H1 (cell line): Measurements from ENCODE around the gene RCAN2. TPM values are rescaled to one million over a fixed set of nuclear protein-coding genes. Genes with fewer than 3 reads are reported as not detected.

Source experiments
- CTCF ChIA-PET: fragments of 300-600 bp; sonication (Branson Sonifier 250); formaldehyde crosslinking; loops from one replicate; lab custom pipeline; 2021; ENCODE audit not compliant: partially characterized antibody; lab: Charles Lee
- POLR2A ChIA-PET: fragments of 300-600 bp; sonication (Branson Sonifier 250); formaldehyde crosslinking; loops from one replicate; lab custom pipeline; 2021; ENCODE audit warnings: inconsistent platforms; ENCODE audit not compliant: partially characterized antibody; lab: Charles Lee
- DNase-seq, 2 experiments: peaks; one replicate each; pipeline versions ENCODE4 v3.0.0 to v3.0.0-alpha.2; 2010 to 2022; ENCODE audit warnings: low spot score in 2 of 2, low read depth in 1 of 2, mixed read lengths in 1 of 2
- FAIRE-seq: peaks from 2 replicates; lab custom pipeline; 2011; peaks lifted over from hg19 to GRCh38; lab: Jason Lieb, UNC
- H2AFZ ChIP-seq: 2 replicates; pipeline ENCODE4 v1.8.1; 2012; ENCODE audit warnings: low read length, inconsistent platforms
- H2AK5ac ChIP-seq: 2 replicates; pipeline ENCODE4 v1.6.1; 2013; ENCODE audit warnings: low read depth, low read length
- H2BK120ac ChIP-seq: replicated peaks from 2 replicates; pipeline ENCODE3; 2013; ENCODE audit warnings: low read depth, low read length, inconsistent platforms
- H2BK12ac ChIP-seq: 2 replicates; pipeline ENCODE4 v1.6.1; 2013; ENCODE audit warnings: low read depth, low read length
- H2BK15ac ChIP-seq: 2 replicates; pipeline ENCODE4 v1.6.1; 2013; ENCODE audit warnings: low read length
- H2BK20ac ChIP-seq: 2 replicates; pipeline ENCODE4 v1.6.1; 2013; ENCODE audit warnings: low read length
- H2BK5ac ChIP-seq: 2 replicates; pipeline ENCODE4 v1.6.1; 2013; ENCODE audit warnings: low read depth, low read length
- H3K14ac ChIP-seq: 2 replicates; pipeline ENCODE4 v1.6.1; 2013; ENCODE audit warnings: inconsistent platforms; ENCODE audit not compliant: insufficient read length
- H3K18ac ChIP-seq: 2 replicates; pipeline ENCODE4 v1.6.1; 2013; ENCODE audit warnings: low read length; ENCODE audit errors: extremely low read depth
- H3K23ac ChIP-seq: 2 replicates; pipeline ENCODE4 v1.6.1; 2013; ENCODE audit warnings: inconsistent platforms; ENCODE audit not compliant: insufficient read length
- H3K23me2 ChIP-seq: 2 replicates; pipeline ENCODE4 v1.6.1; 2013; ENCODE audit warnings: low read depth, low read length
- H3K27ac ChIP-seq: 2 replicates; pipeline ENCODE4 v1.6.1; 2011; ENCODE audit warnings: low read depth, low read length, inconsistent platforms
- H3K27me3 ChIP-seq, 4 experiments: replicated peaks in 1 of 4; 1 replicate in 1 of 4; 2 replicates in 3 of 4; pipeline versions ENCODE4 v1.6.1 to v1.8.1; 2011 to 2013; ENCODE audit warnings: low read length in 3 of 4, mild to moderate bottlenecking in 3 of 4, inconsistent platforms in 2 of 4, mixed read lengths in 2 of 4, moderate library complexity in 1 of 4; ENCODE audit not compliant: control insufficient read depth in 3 of 4, insufficient read depth in 3 of 4; ENCODE audit errors: extremely low read depth in 1 of 4
- H3K36me3 ChIP-seq, 4 experiments: 2 replicates each; pipeline versions ENCODE4 v1.6.1 to v1.8.1; 2011 to 2013; ENCODE audit warnings: mild to moderate bottlenecking in 4 of 4, low read length in 3 of 4, moderate library complexity in 2 of 4, control low read depth in 1 of 4, inconsistent platforms in 1 of 4; ENCODE audit not compliant: insufficient read depth in 4 of 4, control insufficient read depth in 2 of 4
- H3K4ac ChIP-seq: replicated peaks from 2 replicates; pipeline ENCODE3; 2013; ENCODE audit warnings: low read length, low read depth, mixed read lengths, inconsistent platforms; ENCODE audit not compliant: insufficient read length
- H3K4me1 ChIP-seq, 4 experiments: replicated peaks in 1 of 4; 1 replicate in 1 of 4; 2 replicates in 3 of 4; pipeline versions ENCODE4 v1.6.1 to v1.8.1; 2011 to 2013; ENCODE audit warnings: low read length in 3 of 4, inconsistent platforms in 2 of 4, mixed read lengths in 1 of 4; ENCODE audit not compliant: insufficient read depth in 4 of 4, control insufficient read depth in 3 of 4
- H3K4me2 ChIP-seq, 2 experiments: 2 replicates each; pipeline versions ENCODE4 v1.6.1 to v1.8.1; 2011 to 2013; ENCODE audit warnings: low read depth in 2 of 2, low read length in 2 of 2, control low read depth in 1 of 2, inconsistent platforms in 1 of 2, mild to moderate bottlenecking in 1 of 2; ENCODE audit not compliant: insufficient read depth in 1 of 2
- H3K4me3 ChIP-seq, 4 experiments: fragments of 200-600, 300-600 bp in 1 of 4; sonication (generic), shearing (Covaris generic), sonication (Bioruptor Twin) in 1 of 4; 2 replicates each; pipeline versions ENCODE4 v1.5.1 to v1.8.1; 2011 to 2016; ENCODE audit warnings: low read length in 4 of 4, low read depth in 3 of 4, control low read depth in 2 of 4, inconsistent platforms in 2 of 4, mild to moderate bottlenecking in 2 of 4, mixed read lengths in 1 of 4, moderate library complexity in 1 of 4; ENCODE audit not compliant: insufficient read depth in 2 of 4; ENCODE audit errors: extremely low read depth in 1 of 4
- H3K56ac ChIP-seq: replicated peaks from 2 replicates; pipeline ENCODE3; 2013; ENCODE audit warnings: low read depth, mild to moderate bottlenecking, mixed read lengths, low read length, inconsistent platforms; ENCODE audit not compliant: insufficient read length
- H3K79me1 ChIP-seq: 2 replicates; pipeline ENCODE4 v1.6.1; 2013; ENCODE audit warnings: low read depth, low read length, control low read depth
- H3K79me2 ChIP-seq, 2 experiments: 2 replicates each; pipeline versions ENCODE4 v1.6.1 to v1.8.1; 2012 to 2013; ENCODE audit warnings: low read length in 2 of 2, mild to moderate bottlenecking in 2 of 2, inconsistent platforms in 1 of 2; ENCODE audit not compliant: insufficient read depth in 2 of 2, control insufficient read depth in 1 of 2
- H3K9ac ChIP-seq, 4 experiments: replicated peaks in 1 of 4; 1 replicate in 1 of 4; 2 replicates in 3 of 4; pipeline versions ENCODE4 v1.6.1 to v1.8.1; 2011 to 2013; ENCODE audit warnings: low read depth in 3 of 4, low read length in 3 of 4, control low read depth in 2 of 4, mild to moderate bottlenecking in 2 of 4, moderate library complexity in 2 of 4, inconsistent platforms in 1 of 4; ENCODE audit errors: extremely low read depth in 1 of 4
- H3K9me3 ChIP-seq, 2 experiments: 2 replicates each; pipeline versions ENCODE4 v1.6.1 to v1.8.1; 2012 to 2013; ENCODE audit warnings: mild to moderate bottlenecking in 2 of 2, moderate library complexity in 2 of 2, control low read depth in 1 of 2, inconsistent platforms in 1 of 2, low read depth in 1 of 2, low read length in 1 of 2, mixed read lengths in 1 of 2; ENCODE audit not compliant: insufficient read depth in 2 of 2
- H4K20me1 ChIP-seq, 2 experiments: replicated peaks in 1 of 2; 2 replicates each; pipeline versions ENCODE3 to v1.8.1; 2011 to 2013; ENCODE audit warnings: inconsistent platforms in 2 of 2, low read length in 2 of 2, mild to moderate bottlenecking in 1 of 2; ENCODE audit not compliant: insufficient read depth in 2 of 2, control insufficient read depth in 1 of 2
- H4K5ac ChIP-seq: 2 replicates; pipeline ENCODE4 v1.6.1; 2013; ENCODE audit warnings: low read length, low read depth, mixed read lengths, inconsistent platforms; ENCODE audit not compliant: insufficient read length
- H4K8ac ChIP-seq: 2 replicates; pipeline ENCODE4 v1.8.0; 2013; ENCODE audit warnings: mild to moderate bottlenecking, moderate library complexity, low read length, inconsistent platforms; ENCODE audit not compliant: insufficient read depth; ENCODE audit errors: extremely low read depth
- H4K91ac ChIP-seq: replicated peaks from 2 replicates; pipeline ENCODE3; 2013; ENCODE audit warnings: low read length, mixed read lengths, inconsistent platforms; ENCODE audit not compliant: insufficient read length
- CBX5 ChIP-seq: fragments of 300-800, 300-1000 bp; sonication (generic); IDR thresholded peaks from 2 replicates; pipeline ENCODE4 v1.7.1; 2016; ENCODE audit warnings: antibody characterized with exemption, low read length, low read depth
- CREB1 ChIP-seq: IDR thresholded peaks from 2 replicates; pipeline ENCODE4 v1.6.1; 2012; ENCODE audit warnings: inconsistent platforms
- E2F6 ChIP-seq: IDR thresholded peaks from 2 replicates; pipeline ENCODE4 v1.6.1; 2012; ENCODE audit warnings: inconsistent platforms
- EP300 ChIP-seq, 2 experiments: IDR thresholded peaks; 1 replicate in 1 of 2; 2 replicates in 1 of 2; pipeline ENCODE4 v1.6.1; 2011 to 2012; ENCODE audit warnings: low read depth in 2 of 2, low read length in 2 of 2, mild to moderate bottlenecking in 2 of 2, borderline replicate concordance in 1 of 2, inconsistent platforms in 1 of 2, moderate library complexity in 1 of 2
- JUND ChIP-seq: IDR thresholded peaks from 2 replicates; pipeline ENCODE4 v1.6.1; 2011; ENCODE audit warnings: mild to moderate bottlenecking, improper control_type of control experiment, low read length
- TCF12 ChIP-seq: IDR thresholded peaks from 2 replicates; pipeline ENCODE4 v1.6.1; 2011; ENCODE audit warnings: low read depth, mild to moderate bottlenecking, low read length
- TEAD4 ChIP-seq: IDR thresholded peaks from 2 replicates; pipeline ENCODE4 v1.6.1; 2012; ENCODE audit warnings: low read depth, low read length, inconsistent platforms, mixed read lengths
- WGBS, 2 experiments: shearing (Covaris generic) in 1 of 2; methylation state at CpG; one replicate each; pipeline versions ENCODE4 v1.1.6 to v1.1.7; 2013 to 2015; ENCODE audit warnings: low lambda C conversion rate in 2 of 2, mixed read lengths in 2 of 2, inconsistent platforms in 1 of 2, low coverage in 1 of 2, missing lambda C conversion rate in 1 of 2; ENCODE audit not compliant: insufficient replicate concordance in 2 of 2, insufficient coverage in 1 of 2, insufficient read length in 1 of 2; ENCODE audit errors: extremely low coverage in 1 of 2, missing lambda C conversion rate in 1 of 2; 5-methylcytosine and 5-hydroxymethylcytosine counted together
- polyA plus RNA-seq, 7 experiments: library from polyadenylated mRNA; depleted of rRNA in 3 of 7; stranded (reverse) in 5 of 7; unstranded in 2 of 7; fragments of >200 nt in 5 of 7; fragments of 200-250 nt in 2 of 7; gene quantifications; 1 replicate in 5 of 7; 2 replicates in 1 of 7; 4 replicates in 1 of 7; pipeline versions ENCODE4 v1.2.1 to v1.2.3, GENCODE V29; 2011 to 2013; ENCODE audit warnings: missing spikeins in 2 of 7, mixed read lengths in 2 of 7
- total RNA-seq: library from RNA; stranded (reverse); fragmentation: NEBNext Ultra II Directional; extraction: Animal tissue kit (Norgen Biotek cat#: 25700); gene quantifications from 2 replicates; pipeline ENCODE4 v1.2.1, GENCODE V29; 2021

Gene RCAN2
- total and polyA plus RNA-seq, 2 of the 8 experiments (the other 6 are each of a cell fraction or from before 2014, with no cell fraction given), result 5.0 to 8.5 TPM

- Histone ChIP-seq H2BK120ac (no peak overlapping the region), H4K20me1 (no peaks in the 10 kb centered on the region), H2AK5ac (no peak overlapping the region), H3K36me3 (no peaks in the 10 kb centered on the region), H4K5ac (no peak overlapping the region), H3K79me1 (no peaks in the 10 kb centered on the region), H2AFZ (no peak overlapping the region), H3K56ac (no peak overlapping the region), H3K23me2 (no peaks in the 10 kb centered on the region), H3K4me1 (no peaks in the 10 kb centered on the region), H2BK15ac (no peak overlapping the region), H2BK5ac (no peak overlapping the region), H3K14ac (no peak overlapping the region), H4K91ac (no peak overlapping the region), H3K4me2 (no peak overlapping the region), H4K8ac (no peak overlapping the region), H3K27ac (no peak overlapping the region), H3K4ac (no peak overlapping the region), H3K18ac (no peak overlapping the region), H3K79me2 (no peaks in the 10 kb centered on the region), H3K9ac (no peak overlapping the region), H3K27me3 (peaks cover 0 to 6% (median 0%) of the 10 kb centered on the region in 4 experiments; a peak in 2 of 7 replicates), H3K9me3 (no peaks in the 10 kb centered on the region), H3K23ac (no peak overlapping the region), H2BK12ac (no peak overlapping the region), H2BK20ac (no peak overlapping the region), H3K4me3 (no peak overlapping the region)
- TF ChIP-seq TEAD4, result no peak
- no peak for TF ChIP-seq E2F6
- TF ChIP-seq TCF12, result no peak
- TF ChIP-seq CBX5, result no peak
- no peak for TF ChIP-seq CREB1
- no peak for TF ChIP-seq EP300 (IDR thresholded peaks at IDR 0.05; ENCODE audit: borderline replicate concordance in 1 of 2, low read depth in 2 of 2, low read length in 2 of 2)
- TF ChIP-seq JUND, result no peak
- CTCF ChIA-PET, result interaction anchor here (0.7 to 6.3 kb wide), 3 partner anchors 45 to 275 kb away, joined by 3 to 29 read pairs (median 6); partner anchors contain the start of gene RCAN2
- no peak for FAIRE-seq
- 96% methylated on average over 2 of the region's 2 CpGs; no CpG with 5 or more reads in 1 of the 2 experiments for WGBS, 2 experiments
- DNase-seq, result no peak
- POLR2A ChIA-PET, result no interaction called here
These were observed 274.4 kb downstream of the RCAN2 start for GRCh38 chr6:46216879-46217278.
